GM10847 (cell line): ENCODE measurements around the gene HDAC1.

Experiments
- POLR2A ChIP-seq: IDR thresholded peaks from 2 replicates; pipeline ENCODE4 v1.6.1; 2011; ENCODE audit not compliant: insufficient read length; ENCODE audit errors: extremely low read depth

The HDAC1 gene

GRCh38 chr1:32364836-32365235, 73.0 kb downstream of the HDAC1 start:
- TF ChIP-seq POLR2A = no peak

- no peak for TF ChIP-seq POLR2A
Measured at GRCh38 chr1:32365445-32365844, 73.6 kb downstream of the HDAC1 start.

- TF ChIP-seq POLR2A = no peak
Measured at GRCh38 chr1:32367912-32368635, 76.2 kb downstream of the HDAC1 start.

- TF ChIP-seq POLR2A = no peak
Measured at GRCh38 chr1:32372149-32372756, 80.4 kb downstream of the HDAC1 start.

GRCh38 chr1:32373996-32374592, 82.2 kb downstream of the HDAC1 start:
- no peak for TF ChIP-seq POLR2A

GRCh38 chr1:32376199-32376598, 84.3 kb downstream of the HDAC1 start:
- TF ChIP-seq POLR2A = no peak

- TF ChIP-seq POLR2A = no peak
Measured at GRCh38 chr1:32377541-32378220, 85.8 kb downstream of the HDAC1 start.

GRCh38 chr1:32380057-32380456, 88.2 kb downstream of the HDAC1 start:
- no peak for TF ChIP-seq POLR2A
